CD14-positive monocyte (primary cell): ENCODE data around the gene POLR1B. TPM values are rescaled to one million over a fixed set of nuclear protein-coding genes. Genes with fewer than 3 reads are reported as not detected.

Experiments
- DNase-seq, 3 donors: peaks; one replicate each; pipeline ENCODE4 v3.0.0-alpha.2; 2011 to 2022
- H2AFZ ChIP-seq: 2 replicates; pipeline ENCODE4 v1.6.0; 2012; ENCODE audit warnings: mild to moderate bottlenecking, low read depth, low read length, inconsistent platforms; ENCODE audit not compliant: insufficient read depth, poor library complexity, severe bottlenecking
- H3K27ac ChIP-seq, 2 donors: 1 replicate in 1 of 2; 2 replicates in 1 of 2; pipeline ENCODE4 v1.5.1; 2012 to 2013; ENCODE audit warnings: low read length in 2 of 2, control low read depth in 1 of 2, inconsistent platforms in 1 of 2, low read depth in 1 of 2, mild to moderate bottlenecking in 1 of 2
- H3K27me3 ChIP-seq, 2 donors: one replicate each; pipeline versions ENCODE4 v1.6.0 to v1.6.1; 2011 to 2013; ENCODE audit warnings: low read length in 2 of 2; ENCODE audit not compliant: control insufficient read depth in 2 of 2, insufficient read depth in 2 of 2
- H3K36me3 ChIP-seq, 2 donors: replicated peaks in 1 of 2; 1 replicate in 1 of 2; 2 replicates in 1 of 2; pipeline versions ENCODE4 v1.5.1 to v1.6.1; 2012 to 2013; ENCODE audit warnings: low read length in 2 of 2, control low read depth in 1 of 2, inconsistent platforms in 1 of 2, mild to moderate bottlenecking in 1 of 2; ENCODE audit not compliant: insufficient read depth in 2 of 2, control insufficient read depth in 1 of 2
- H3K4me1 ChIP-seq, 2 donors: 1 replicate in 1 of 2; 2 replicates in 1 of 2; pipeline versions ENCODE4 v1.5.1 to v1.6.1; 2012 to 2013; ENCODE audit warnings: low read length in 2 of 2, control low read depth in 1 of 2, inconsistent platforms in 1 of 2, mild to moderate bottlenecking in 1 of 2, moderate library complexity in 1 of 2; ENCODE audit not compliant: insufficient read depth in 2 of 2, control insufficient read depth in 1 of 2
- H3K4me2 ChIP-seq: replicated peaks from 2 replicates; pipeline ENCODE3; 2012; ENCODE audit warnings: low read length, moderate library complexity, mild to moderate bottlenecking; ENCODE audit not compliant: poor library complexity, severe bottlenecking; ENCODE audit errors: extremely low read depth
- H3K4me3 ChIP-seq, 3 experiments: fragments of 200-600 bp in 1 of 3; sonication (generic) in 1 of 3; replicated peaks in 1 of 3; 1 replicate in 2 of 3; 2 replicates in 1 of 3; pipeline ENCODE4 v1.5.1; 2011 to 2013; ENCODE audit warnings: low read length in 3 of 3, mild to moderate bottlenecking in 3 of 3, control low read depth in 2 of 3, low read depth in 2 of 3, inconsistent platforms in 1 of 3, moderate library complexity in 1 of 3
- H3K79me2 ChIP-seq: 2 replicates; pipeline ENCODE4 v1.6.0; 2012; ENCODE audit warnings: mild to moderate bottlenecking, control low read depth, inconsistent platforms, low read length, moderate library complexity; ENCODE audit not compliant: insufficient read depth
- H3K9ac ChIP-seq: 2 replicates; pipeline ENCODE4 v1.6.0; 2017; ENCODE audit warnings: low read length, mild to moderate bottlenecking; ENCODE audit not compliant: insufficient read depth, poor library complexity, severe bottlenecking
- H3K9me3 ChIP-seq, 2 donors: replicated peaks in 1 of 2; 1 replicate in 1 of 2; 2 replicates in 1 of 2; pipeline versions ENCODE4 v1.5.1 to v1.6.1; 2012 to 2013; ENCODE audit warnings: low read length in 2 of 2, control low read depth in 1 of 2; ENCODE audit not compliant: control insufficient read depth in 1 of 2, insufficient read depth in 1 of 2
- H4K20me1 ChIP-seq: 2 replicates; pipeline ENCODE4 v1.6.0; 2012; ENCODE audit warnings: mild to moderate bottlenecking, low read length, control low read depth, moderate library complexity; ENCODE audit not compliant: insufficient read depth
- H3K27ac Mint-ChIP-seq, 7 donors: one replicate each; pipeline ENCODE4 v1.8.0; 2020; ENCODE audit warnings: mild to moderate bottlenecking in 7 of 7, mixed read lengths in 7 of 7, moderate library complexity in 6 of 7, inconsistent platforms in 2 of 7
- H3K27me3 Mint-ChIP-seq, 3 donors: one replicate each; pipeline ENCODE4 v1.8.0; 2021 to 2022; ENCODE audit warnings: low read depth in 3 of 3, mild to moderate bottlenecking in 3 of 3, mixed read lengths in 3 of 3, moderate library complexity in 3 of 3, inconsistent platforms in 1 of 3
- H3K36me3 Mint-ChIP-seq, 2 donors: one replicate each; pipeline ENCODE4 v1.8.0; 2020; ENCODE audit warnings: mixed read lengths in 2 of 2, inconsistent platforms in 1 of 2, mild to moderate bottlenecking in 1 of 2
- H3K4me1 Mint-ChIP-seq: one replicate; pipeline ENCODE4 v1.8.0; 2020; ENCODE audit warnings: mild to moderate bottlenecking, mixed read lengths
- H3K4me3 Mint-ChIP-seq, 2 donors: one replicate each; pipeline ENCODE4 v1.8.0; 2020; ENCODE audit warnings: mild to moderate bottlenecking in 2 of 2, mixed read lengths in 2 of 2, moderate library complexity in 1 of 2
- H3K9me3 Mint-ChIP-seq, 7 donors: one replicate each; pipeline ENCODE4 v1.8.0; 2020 to 2022; ENCODE audit warnings: mixed read lengths in 7 of 7, mild to moderate bottlenecking in 6 of 7, moderate library complexity in 6 of 7, inconsistent platforms in 2 of 7
- CTCF ChIP-seq: fragments of 200-600 bp; IDR thresholded peaks from one replicate; pipeline ENCODE4 v1.8.0; 2022; ENCODE audit warnings: antibody characterized with exemption, mild to moderate bottlenecking
- WGBS: methylation state at CpG from one replicate; pipeline ENCODE4 v1.1.5; 2013; ENCODE audit warnings: missing lambda C conversion rate; ENCODE audit not compliant: insufficient coverage; 5-methylcytosine and 5-hydroxymethylcytosine counted together
- intact Hi-C, 2 donors: fragments of 100-400 bp; cut with micrococcal nuclease; formaldehyde crosslinking; loops; one replicate each; pipeline versions ENCODE4 v1.15.0 to v1.15.1; 2023
- polyA plus RNA-seq, 3 donors: library from polyadenylated mRNA; depleted of rRNA in 1 of 3; unstranded in 2 of 3; stranded (reverse) in 1 of 3; fragments of 300-500 nt in 2 of 3; fragments of >200 nt in 1 of 3; fragmentation: Illumina TruSeq in 2 of 3; gene quantifications; 1 replicate in 2 of 3; 2 replicates in 1 of 3; pipeline ENCODE4 v1.2.3, GENCODE V29; 2012 to 2021

Gene POLR1B
- polyA plus RNA-seq, 3 donors = 5.2 to 6.3 (median 5.3) TPM

- H3K79me2 ChIP-seq = peaks cover 41% of the 10 kb centered on the region
- H3K4me1 ChIP-seq = peaks cover 21 to 27% of the 10 kb centered on the region in 2 donors
- peak overlapping the region; percentile 60 to 95 (median 94) for H3K4me3 ChIP-seq
- Mint-ChIP-seq H3K4me3 (no peak overlapping the region), H3K9me3 (peaks cover 0 to 1% (median 0%) of the 10 kb centered on the region in 7 donors), H3K36me3 (peaks cover 7 to 14% of the 10 kb centered on the region in 2 donors), H3K4me1 (peaks cover 10% of the 10 kb centered on the region), H3K27me3 (peaks cover 0 to 4% (median 0%) of the 10 kb centered on the region in 3 donors), H3K27ac (peak overlapping the region in 1 of 7 donors; percentile 99)
- H3K9me3 ChIP-seq = no peaks in the 10 kb centered on the region
- WGBS = under 1% methylated on average over 24 of the region's 34 CpGs
- H2AFZ ChIP-seq = peak overlapping the region; percentile 97
- H3K36me3 ChIP-seq = peaks cover 0 to 5% of the 10 kb centered on the region in 2 donors
- H3K4me2 ChIP-seq = peak overlapping the region; percentile 94
- no peaks in the 10 kb centered on the region for H3K27me3 ChIP-seq
- TF ChIP-seq CTCF = no peak
- H3K27ac ChIP-seq = peak overlapping the region; percentile 93 to 95
- no peaks in the 10 kb centered on the region for H4K20me1 ChIP-seq
- DNase-seq = peak; percentile 46 to 59 (median 48)
- intact Hi-C loops = loop anchor here in 1 of 2 donors (2.0 to 5.0 kb wide), 2 partner anchors 43 to 284 kb away; partner anchors contain the start of genes CHCHD5 and ZC3H8
- peak overlapping the region; percentile 82 for H3K9ac ChIP-seq
Measured at GRCh38 chr2:112541315-112542122, 746 bp upstream of the POLR1B start.

GRCh38 chr2:112542984-112543661 lies 858 bp downstream of the POLR1B start:
- H3K4me1 Mint-ChIP-seq = peaks cover 14% of the 10 kb centered on the region
- no peak for DNase-seq
- peak overlapping the region; percentile 94 for H3K4me2 ChIP-seq
- WGBS = 3% methylated on average over 14 of the region's 18 CpGs
- H3K27ac Mint-ChIP-seq = no peak overlapping the region
- no peak overlapping the region for H3K4me3 Mint-ChIP-seq
- peak overlapping the region; percentile 60 to 95 (median 94) for H3K4me3 ChIP-seq
- H3K9me3 ChIP-seq = no peaks in the 10 kb centered on the region
- peak overlapping the region; percentile 97 for H2AFZ ChIP-seq
- peaks cover 20 to 21% of the 10 kb centered on the region in 2 donors for H3K36me3 Mint-ChIP-seq
- no peaks in the 10 kb centered on the region for H4K20me1 ChIP-seq
- TF ChIP-seq CTCF = no peak
- H3K36me3 ChIP-seq = peaks cover 10 to 21% of the 10 kb centered on the region in 2 donors
- H3K4me1 ChIP-seq = peaks cover 21 to 27% of the 10 kb centered on the region in 2 donors
- no peaks in the 10 kb centered on the region for H3K27me3 ChIP-seq
- peak overlapping the region in 1 of 2 donors; percentile 95 for H3K27ac ChIP-seq
- H3K9me3 Mint-ChIP-seq = no peaks in the 10 kb centered on the region
- H3K9ac ChIP-seq = peak overlapping the region; percentile 82
- intact Hi-C loops = loop anchor here in 1 of 2 donors (2.0 to 5.0 kb wide), 2 partner anchors 42 to 286 kb away; partner anchors contain the start of genes CHCHD5 and ZC3H8
- peaks cover 0 to 4% (median 0%) of the 10 kb centered on the region in 3 donors for H3K27me3 Mint-ChIP-seq
- peaks cover 46% of the 10 kb centered on the region for H3K79me2 ChIP-seq
